ENCODE measurements around the gene IRF9.

Gene IRF9, protein sequence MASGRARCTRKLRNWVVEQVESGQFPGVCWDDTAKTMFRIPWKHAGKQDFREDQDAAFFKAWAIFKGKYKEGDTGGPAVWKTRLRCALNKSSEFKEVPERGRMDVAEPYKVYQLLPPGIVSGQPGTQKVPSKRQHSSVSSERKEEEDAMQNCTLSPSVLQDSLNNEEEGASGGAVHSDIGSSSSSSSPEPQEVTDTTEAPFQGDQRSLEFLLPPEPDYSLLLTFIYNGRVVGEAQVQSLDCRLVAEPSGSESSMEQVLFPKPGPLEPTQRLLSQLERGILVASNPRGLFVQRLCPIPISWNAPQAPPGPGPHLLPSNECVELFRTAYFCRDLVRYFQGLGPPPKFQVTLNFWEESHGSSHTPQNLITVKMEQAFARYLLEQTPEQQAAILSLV

DNA sequence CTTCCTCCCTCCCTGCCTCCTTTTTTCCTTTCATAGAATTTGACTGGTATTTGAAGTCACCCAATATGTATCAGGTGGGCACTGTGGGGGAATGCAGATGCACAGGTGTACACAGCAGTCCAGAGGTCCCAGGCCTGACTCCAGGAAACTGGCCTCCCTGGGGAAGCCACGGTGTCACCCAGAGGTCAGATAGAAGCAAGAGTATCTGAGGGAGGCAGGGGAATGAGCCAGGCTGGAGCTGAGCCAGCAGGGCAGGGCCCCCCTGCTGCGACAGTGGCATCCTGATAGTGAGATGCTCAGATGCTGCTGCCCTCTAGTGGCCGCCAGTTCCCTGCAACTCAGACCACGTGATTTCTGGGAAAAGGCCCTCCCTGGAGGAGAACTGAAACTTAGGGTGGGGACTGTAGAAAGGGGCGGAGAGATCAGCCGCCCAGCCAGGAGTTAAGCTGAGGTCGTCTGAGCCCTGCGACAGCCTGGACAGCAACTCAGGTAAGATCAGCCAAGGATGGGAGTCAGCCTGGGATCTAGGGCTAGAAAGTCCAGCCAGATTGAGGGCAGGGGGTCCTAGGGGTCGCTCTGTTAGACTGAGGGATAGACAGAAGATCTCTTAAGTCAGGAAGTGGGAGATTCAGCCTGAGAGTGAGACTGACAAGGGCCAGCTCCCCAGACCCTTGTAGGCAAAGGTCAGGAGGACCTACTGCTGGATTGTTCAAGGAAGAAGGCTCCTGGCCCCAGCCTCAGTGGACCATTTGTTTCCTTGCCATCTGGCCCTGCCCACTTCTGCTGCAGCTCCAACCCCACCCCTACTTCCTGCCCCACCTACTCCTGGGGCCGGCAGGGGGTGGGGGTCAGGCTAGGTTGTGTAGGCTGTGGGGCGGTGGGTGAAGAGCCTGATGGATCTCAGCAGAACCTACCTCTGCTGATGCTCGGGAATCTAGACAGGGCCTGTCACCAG lies at the start of gene IRF9:
IRF9 (plus strand) TSS at position 416 of the 955 bp plus-strand sequence. CDS start 880 bp downstream, outside the sequence.
- DNase-seq (ENCODE audit: low spot score): peak; percentile 94

DNA sequence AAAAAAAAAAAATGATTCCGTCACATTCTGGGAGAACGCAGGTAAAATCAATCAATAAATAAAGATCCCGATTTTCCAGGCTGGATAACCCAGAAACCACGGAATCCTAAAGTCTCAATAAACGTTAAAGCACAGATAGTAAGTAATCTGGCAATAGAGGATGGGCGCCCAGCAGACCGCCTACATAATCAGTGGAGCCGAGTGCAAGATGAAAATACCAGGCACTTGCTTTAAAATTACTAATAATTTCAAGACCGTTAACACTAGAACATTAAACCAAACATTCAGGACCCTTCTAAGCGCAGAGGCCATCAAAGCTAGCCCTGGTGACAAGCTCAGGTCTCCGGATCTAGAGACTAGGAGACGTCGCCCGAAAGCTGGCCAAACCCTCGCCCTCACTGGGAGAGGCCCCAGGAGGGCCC lies 47.7 kb upstream of the IRF9 start:
- no peak for DNase-seq (ENCODE audit: low spot score)

DNA sequence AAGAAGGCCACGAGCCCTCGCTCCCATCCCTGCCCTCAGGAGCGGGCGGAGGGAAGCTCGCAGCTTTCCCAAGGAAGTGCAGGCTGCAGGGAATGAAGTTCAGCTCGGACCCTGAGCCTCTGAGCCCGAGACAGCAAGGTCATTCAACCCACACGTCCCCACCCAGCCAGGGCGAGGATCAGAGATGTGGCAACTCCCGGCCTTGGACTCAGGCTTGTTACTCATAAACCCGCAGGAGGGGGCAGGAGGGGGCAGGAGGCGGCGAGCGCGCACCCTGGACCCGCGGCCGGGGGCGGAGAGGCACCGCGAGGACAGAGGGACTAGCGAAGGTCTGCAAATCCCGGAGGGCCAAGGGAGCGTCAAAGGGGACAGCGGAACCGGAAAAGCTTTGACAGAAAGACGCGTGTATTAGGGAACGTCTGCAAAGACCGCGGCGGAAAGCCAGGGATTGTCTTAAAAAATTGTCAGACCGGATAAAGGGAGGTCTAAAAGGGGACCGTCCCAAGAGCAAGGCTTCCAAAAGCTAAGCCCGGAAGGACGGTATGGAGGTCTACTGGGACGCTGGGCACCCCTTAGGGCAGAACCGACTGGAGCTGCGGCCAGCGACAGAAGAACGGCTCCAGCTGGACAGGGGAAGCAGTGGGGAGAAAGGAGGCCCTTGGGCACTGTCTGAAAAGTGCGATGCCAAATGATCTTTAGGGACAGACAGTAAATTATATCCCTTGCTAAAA lies 47.1 kb upstream of the IRF9 start:
- peak; percentile 87 for DNase-seq (ENCODE audit: low spot score)

DNA sequence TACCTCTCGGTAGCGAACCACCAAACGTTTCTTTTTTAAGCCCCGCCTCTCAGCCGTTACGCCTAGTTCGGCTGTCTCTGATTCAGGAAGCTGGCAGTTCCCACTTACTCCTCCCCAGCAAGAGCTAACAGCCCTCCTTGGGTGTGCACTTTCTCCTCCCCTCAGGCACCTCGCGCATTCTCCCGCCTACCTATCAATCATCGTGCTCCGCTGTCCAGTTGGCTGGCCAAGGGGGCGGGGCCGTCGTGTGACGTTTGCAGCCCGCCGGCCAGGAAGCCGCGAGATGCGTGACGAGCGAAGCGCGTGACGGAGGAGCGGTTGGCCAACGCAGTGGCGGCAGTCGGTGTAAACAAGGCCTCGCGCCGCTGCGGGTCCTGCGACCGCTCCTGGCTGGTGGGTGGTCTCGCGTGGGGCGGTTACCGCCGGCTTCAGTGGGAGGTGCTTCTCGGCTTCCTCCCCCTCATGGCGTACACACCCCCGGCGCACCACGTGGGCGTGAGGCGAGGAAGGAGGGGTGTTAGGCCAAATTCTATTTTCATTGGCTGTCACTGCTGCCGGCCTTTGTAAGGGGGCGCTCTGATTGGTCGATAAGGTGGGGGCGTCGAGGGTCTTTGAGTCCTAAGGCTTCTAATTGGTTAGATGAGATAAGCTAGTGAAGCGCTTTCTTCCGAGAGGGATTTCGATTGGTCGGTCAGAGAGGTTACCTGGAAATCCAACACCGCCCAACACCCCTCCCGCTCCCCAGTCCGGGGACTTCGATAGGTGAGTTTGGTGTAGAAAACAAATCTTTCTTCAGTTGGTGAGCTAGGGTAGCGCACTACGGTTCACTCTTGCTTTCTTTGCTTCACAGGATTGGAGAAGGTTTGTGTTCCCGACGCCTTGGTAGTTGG lies 46.3 kb upstream of the IRF9 start, which contains the start of the genes DCAF11 and NRL:
DCAF11 (plus strand) TSS at position 246 of the 890 bp plus-strand sequence. CDS start 818 bp downstream, outside the sequence.
NRL (minus strand) TSS at position 418 of the 890 bp plus-strand sequence. CDS start 32,101 bp downstream, outside the sequence.
- peak; percentile 99 for DNase-seq (ENCODE audit: low spot score)

DNA sequence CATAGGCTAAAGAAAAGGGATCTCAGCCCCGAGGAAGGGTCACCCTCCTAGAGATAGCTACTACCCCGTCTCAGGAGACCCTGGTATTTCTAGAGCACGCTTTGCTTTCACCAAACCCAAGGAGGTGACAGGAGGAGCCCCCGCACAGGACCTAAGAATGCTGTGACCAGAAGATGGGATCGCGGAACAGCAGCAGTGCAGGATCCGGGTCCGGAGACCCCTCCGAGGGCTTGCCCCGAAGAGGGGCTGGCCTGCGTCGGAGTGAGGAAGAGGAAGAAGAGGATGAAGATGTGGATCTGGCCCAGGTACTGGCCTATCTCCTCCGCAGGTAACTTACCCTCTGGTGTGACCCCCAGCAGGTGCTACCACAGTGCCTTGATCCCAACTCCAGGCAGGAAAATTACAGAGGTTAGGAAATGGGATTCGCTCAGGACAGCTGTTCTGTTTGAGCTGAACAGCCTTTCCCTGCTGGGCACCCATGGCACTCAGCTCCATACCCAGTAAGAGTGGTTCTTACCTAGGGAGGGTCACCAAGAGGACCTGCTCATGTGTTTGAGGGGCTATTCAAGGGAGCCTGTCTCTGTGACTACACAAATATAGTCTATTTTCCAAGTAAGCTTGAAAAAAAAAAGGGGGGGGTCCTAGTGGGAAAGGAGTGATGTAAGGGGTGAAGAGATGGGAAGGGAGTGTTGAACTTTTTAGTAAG lies 45.5 kb upstream of the IRF9 start:
- no peak for DNase-seq (ENCODE audit: low spot score)

DNA sequence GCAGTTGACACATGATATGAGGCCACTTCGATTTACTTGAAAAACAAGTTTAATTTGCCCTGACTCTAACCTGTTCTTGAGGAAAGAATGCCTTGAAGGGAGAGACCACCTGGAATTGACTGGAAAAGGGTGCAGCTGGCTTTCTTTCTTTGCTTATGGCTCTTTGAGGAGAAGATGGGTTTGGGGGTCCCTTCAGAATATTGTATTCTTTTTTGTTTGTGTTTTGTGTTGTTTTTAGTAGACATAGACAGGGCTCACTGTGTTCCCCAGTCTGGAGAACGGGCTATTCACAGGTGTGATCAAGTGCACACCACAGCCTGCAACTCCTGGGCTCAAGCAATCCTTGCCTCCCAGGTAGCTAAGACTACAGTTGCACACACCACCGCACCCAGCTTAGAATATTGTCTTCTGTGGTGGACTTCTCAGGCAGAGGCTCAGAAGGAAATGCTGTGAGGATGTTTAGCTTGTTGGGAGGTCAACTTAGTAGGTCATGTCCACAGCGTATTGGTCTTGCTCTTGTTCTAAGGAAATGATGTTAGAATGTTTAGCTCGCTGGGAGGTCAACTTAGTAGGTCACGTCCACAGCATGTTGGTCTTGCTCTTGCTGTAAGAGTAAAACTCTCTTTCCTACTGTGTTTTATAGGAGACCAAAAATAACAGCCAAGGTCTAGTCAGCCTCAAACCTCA lies 44.8 kb upstream of the IRF9 start:
- no peak for DNase-seq (ENCODE audit: low spot score)

DNA sequence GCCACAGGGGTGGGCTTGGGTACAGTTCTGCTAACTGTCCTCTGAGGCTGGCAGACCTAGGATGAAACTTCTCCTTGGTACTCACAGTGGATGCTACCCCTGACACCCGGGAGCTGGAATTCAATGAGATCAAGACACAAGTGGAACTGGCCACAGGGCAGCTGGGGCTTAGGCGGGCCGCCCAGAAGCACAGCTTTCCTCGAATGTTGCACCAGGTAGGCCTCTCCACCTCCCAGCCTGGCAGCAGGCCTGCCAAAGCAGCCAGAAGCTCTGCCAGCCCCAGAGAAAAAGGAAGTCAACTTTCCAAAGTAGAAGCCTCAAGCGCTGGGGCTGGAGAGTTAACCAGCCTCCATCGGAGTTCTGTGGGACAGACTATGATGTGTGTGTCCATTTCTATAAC lies 43.9 kb upstream of the IRF9 start:
- no peak for DNase-seq (ENCODE audit: low spot score)

DNA sequence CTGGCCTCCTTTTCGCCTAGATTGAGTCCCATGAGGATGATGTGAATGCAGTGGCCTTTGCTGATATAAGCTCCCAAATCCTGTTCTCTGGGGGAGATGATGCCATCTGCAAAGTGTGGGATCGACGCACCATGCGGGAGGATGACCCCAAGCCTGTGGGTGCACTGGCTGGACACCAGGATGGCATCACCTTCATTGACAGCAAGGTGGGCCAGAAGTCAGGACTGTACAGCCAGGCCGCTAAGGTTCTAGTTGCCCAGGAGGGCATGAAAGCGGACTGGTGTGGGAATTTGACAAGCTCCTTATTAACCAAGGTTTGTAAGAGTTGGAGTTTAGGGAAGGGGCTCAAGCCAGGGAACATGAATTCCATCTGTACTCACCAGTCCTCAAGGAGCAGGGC lies 41.4 kb upstream of the IRF9 start:
- no peak for DNase-seq (ENCODE audit: low spot score)

DNA sequence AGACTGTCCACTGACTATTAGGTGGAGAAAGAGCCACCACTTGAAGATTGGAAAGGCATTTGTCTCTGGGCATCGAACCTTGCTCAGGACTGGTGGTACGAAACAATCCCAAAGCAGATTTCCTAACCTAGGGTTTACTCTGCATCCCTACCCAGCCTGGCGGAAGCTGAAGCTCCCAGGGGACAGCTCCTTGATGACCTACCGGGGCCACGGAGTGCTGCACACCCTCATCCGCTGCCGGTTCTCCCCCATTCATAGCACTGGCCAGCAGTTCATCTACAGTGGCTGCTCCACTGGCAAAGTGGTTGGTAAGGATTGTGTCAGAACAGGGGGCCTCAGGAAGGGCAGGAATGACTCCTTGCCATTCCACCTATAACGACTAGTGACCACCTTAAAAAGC lies 39.9 kb upstream of the IRF9 start:
- DNase-seq (ENCODE audit: low spot score): no peak

DNA sequence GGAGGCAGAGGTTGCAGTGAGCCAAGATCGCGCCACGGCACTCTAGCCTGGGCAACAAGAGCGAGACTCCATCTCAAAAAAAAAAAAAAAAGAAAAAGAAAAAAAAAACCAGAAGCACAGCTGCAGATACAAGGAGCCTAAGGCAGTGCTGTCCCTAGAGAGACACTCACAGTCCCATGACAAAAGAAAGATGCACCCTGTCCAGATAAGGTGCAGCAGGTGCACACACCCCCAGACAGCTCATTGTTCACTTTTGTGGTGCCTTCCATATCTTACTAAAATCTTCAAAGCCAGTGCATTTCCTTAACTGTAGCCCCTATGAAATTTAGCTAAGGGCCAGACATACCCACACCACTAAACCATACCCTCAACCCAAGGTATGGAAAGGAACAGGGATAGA lies 38.6 kb upstream of the IRF9 start:
- DNase-seq (ENCODE audit: low spot score): no peak

DNA sequence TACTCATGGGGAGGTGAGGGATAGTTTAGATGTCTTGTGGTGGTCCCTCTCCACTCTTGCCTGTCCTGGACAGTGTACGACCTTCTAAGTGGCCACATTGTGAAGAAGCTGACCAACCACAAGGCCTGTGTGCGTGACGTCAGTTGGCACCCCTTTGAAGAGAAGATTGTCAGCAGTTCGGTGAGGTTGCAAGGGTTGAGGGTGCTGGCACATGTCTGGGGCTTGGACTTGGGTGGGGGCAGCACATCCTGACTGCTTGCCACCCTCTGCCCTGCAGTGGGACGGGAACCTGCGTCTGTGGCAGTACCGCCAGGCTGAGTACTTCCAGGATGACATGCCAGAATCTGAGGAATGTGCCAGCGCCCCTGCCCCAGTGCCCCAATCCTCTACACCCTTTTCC lies 38.2 kb upstream of the IRF9 start:
- no peak for DNase-seq (ENCODE audit: low spot score)

DNA sequence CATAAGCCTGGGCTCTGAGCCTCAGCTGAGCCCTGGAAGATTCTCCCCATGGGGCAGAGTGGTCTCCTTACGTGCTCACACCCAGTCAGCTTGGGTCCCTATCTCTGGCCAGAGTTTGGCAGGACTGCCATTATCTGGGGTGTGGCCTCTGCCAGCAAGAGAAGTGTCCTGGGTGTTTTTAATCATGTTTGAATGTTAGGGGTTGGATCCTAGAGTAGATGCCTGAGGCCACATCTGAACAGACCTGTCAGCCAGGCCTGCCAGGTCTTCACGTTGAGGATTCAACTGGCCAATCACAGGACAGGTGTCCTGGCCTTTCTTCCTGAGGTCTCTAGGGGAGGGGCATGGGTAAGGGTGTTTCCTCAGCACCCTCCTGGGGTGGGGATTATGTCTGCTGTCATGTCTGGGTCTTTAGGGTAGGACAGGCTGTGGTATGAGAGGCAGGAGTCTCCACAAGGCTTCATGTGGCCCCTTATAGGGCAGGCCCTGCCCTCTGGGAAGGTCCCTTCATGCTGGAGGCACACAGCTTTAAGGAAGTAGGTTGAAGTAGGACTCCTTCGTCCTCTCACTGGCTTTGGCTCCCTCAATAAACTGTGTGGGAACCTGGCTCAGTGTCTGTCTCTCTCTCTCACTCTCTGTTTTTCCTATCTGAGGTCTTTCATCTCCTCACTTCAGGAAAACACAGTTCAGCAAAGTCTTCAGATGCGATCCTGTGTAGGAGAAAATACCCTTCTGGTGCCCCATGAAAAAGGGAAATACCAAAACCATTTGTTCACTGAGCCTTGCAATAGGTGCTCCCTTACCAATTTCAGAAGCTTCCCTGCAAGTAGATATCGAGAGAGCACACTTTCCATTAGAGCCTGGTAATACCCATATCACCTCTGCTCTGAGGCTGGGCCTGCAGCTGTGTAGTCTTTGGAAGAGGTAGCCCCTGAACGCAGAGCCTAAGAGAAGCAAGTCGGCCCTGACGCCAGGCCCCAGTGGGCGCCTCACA lies 37.3 kb upstream of the IRF9 start:
- no peak for DNase-seq (ENCODE audit: low spot score)

DNA sequence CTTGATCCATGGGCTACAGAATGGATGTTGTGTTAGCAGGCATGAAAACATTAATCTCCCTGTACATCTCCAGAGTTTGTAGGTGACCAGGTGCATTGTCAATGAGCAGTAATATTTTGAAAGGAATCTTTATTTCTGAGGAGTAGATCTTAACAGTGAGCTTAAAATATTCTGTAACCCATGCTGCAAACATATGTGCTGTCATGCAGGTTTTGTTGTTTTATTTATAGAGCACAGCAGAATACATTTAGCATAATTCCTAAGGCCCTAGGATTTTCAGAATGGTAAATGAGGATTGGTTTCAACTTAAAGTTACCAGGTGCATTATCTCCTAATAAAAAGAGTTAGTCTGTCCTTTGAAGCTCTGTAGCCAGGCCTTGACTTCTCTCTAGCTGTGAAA lies 34.1 kb upstream of the IRF9 start:
- DNase-seq (ENCODE audit: low spot score): no peak

DNA sequence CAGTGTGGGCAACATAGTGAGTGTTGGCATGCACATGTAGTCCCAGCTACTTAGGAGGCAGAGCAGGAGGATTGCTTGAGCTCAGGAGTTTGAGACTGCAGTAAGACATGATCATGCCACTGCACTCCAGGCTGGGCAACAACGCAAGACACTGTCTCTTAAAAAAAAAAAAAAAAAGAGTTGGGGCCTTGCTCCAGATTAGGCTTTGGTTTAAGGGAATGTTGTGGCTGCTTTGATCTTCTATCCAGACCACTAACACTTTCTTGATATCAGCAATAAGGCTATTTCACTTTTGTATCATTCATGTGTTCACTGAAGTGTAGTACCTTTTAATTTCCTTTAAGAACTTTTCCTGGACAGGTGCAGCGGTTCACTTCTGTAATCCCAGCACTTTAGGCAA lies 33.4 kb upstream of the IRF9 start:
- no peak for DNase-seq (ENCODE audit: low spot score)

DNA sequence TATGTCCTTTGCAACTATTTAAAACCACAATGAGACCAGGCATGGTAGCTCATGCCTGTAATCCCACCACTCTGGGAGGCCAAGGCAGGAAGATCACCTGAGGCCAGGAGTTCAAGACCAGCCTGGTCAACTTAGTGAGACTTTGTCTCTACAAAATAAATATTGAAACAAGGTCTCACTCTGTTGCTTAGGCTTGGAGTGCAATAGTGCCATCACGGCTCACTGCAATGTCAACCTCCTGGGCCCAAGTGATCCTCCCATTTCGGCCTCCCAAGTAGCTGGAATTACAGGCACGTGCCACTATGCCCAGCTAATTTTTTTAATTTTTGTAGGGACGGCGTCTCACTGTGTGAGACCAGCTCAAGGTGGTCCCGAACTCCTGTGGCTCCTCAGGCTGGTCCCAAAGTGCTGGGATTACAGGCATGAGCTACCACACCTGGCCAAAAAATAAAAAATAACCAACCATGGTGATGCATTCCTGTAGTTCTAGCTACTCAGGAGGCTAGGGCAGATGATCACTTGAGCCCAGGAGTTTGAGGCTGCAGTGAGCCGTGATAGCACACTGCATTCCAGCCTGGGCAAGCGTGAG lies 31.6 kb upstream of the IRF9 start:
- DNase-seq (ENCODE audit: low spot score): no peak

DNA sequence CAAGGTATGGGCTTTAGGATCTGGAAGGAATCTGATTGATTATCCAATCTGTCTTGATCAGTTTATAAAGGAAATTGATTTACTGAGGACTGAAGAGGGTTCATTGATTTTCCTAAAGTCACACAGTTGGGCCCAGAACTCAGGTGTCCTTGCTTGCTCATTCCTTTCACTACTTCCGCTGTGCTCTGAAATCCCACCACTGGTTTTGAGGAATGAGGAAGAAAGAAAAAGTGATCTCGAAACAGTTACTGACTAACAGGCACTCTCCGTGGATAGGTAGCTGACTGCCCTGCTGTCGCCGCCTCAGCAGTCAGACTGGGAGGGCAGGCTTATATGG lies 30.7 kb upstream of the IRF9 start, which contains the start of gene FITM1:
FITM1 (plus strand) TSS at position 280 of the 337 bp plus-strand sequence. CDS start 905 bp downstream, outside the sequence.
- DNase-seq (ENCODE audit: low spot score): no peak

DNA sequence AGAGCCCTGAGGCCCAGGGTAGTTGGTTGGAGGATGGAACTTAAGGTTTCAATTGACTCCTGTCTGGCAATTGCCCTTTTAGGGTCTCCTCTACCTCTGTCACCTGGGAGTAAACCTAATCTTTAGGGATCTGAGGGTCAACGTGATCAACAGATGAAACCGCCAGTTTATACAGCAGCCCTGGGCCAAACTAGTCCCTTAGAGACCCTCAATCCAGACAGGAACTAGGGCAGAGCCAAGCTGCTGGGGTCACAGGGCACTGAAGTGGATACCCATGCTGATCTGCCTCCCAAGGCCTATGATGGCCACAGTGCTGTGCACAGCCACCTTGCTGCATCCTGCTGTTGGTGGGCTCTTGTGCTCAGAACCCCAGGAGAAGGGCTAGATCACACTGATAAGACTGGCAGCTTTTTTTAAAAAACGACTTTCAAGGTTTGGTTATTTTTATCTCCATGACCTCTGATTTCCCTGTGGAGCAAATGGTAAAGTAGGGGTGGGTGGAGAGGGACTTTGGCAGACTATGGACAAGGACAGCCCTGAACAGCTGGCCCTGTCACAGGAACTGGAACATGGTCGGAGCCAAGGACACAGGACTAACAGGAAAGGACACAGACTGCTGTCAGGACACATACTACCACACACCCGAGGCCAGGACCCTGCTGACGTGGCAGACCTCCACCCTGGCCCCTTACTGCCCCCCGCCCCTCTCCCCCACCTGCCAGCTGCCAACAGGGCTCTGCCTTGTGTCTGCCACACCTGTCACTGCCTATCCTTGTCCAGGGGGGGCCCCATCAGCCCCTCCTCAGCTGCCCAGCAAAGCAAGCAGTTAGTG lies 30.1 kb upstream of the IRF9 start:
- no peak for DNase-seq (ENCODE audit: low spot score)
